Stimulated activated CD8-positive, alpha-beta memory T cell treated with anti-CD3 and anti-CD28 coated beads, Interleukin-4, amount 100 ng/mL, for 1 hour (primary cell): Measurements from ENCODE around the gene TMEM198.
A peak's percentile ranks its signal among the peaks of the same experiment; 100 is the strongest.

ENCODE experiments used
- DNase-seq, 2 donors: peaks; one replicate each; pipeline ENCODE4 v3.0.0-alpha.2; 2020; ENCODE audit warnings: low read depth in 2 of 2, low spot score in 1 of 2

Gene TMEM198

GRCh38 chr2:219508971-219509779 lies 34.7 kb upstream of the TMEM198 start:
- no peak for DNase-seq

- peak in 1 of 2 donors; percentile 10 for DNase-seq
Measured at GRCh38 chr2:219509780-219510511, 33.9 kb upstream of the TMEM198 start.

- DNase-seq: no peak
Measured at GRCh38 chr2:219510512-219511135, 33.2 kb upstream of the TMEM198 start.

- no peak for DNase-seq
Measured at GRCh38 chr2:219511547-219512325, 32.1 kb upstream of the TMEM198 start.

GRCh38 chr2:219512524-219513216 lies 31.2 kb upstream of the TMEM198 start:
- no peak for DNase-seq

- no peak for DNase-seq
Measured at GRCh38 chr2:219513787-219514186, 30.0 kb upstream of the TMEM198 start.

GRCh38 chr2:219514196-219514761 lies 29.5 kb upstream of the TMEM198 start, which contains the start of gene ASIC4:
Gene ASIC4 (plus strand): TSS chr2:219514482. CDS start chr2:219514725, 243 bp downstream.
- no peak for DNase-seq

GRCh38 chr2:219514836-219515235 lies 29.0 kb upstream of the TMEM198 start:
- DNase-seq: no peak

- no peak for DNase-seq
Measured at GRCh38 chr2:219515874-219516629, 27.8 kb upstream of the TMEM198 start.

- no peak for DNase-seq
Measured at GRCh38 chr2:219516888-219517287, 26.9 kb upstream of the TMEM198 start.

GRCh38 chr2:219517954-219518778 lies 25.7 kb upstream of the TMEM198 start:
- no peak for DNase-seq

GRCh38 chr2:219519526-219519916 lies 24.3 kb upstream of the TMEM198 start:
- DNase-seq: no peak

GRCh38 chr2:219520079-219520478 lies 23.7 kb upstream of the TMEM198 start:
- DNase-seq: no peak

GRCh38 chr2:219521066-219521880 lies 22.6 kb upstream of the TMEM198 start:
- DNase-seq: no peak

GRCh38 chr2:219522111-219523030 lies 21.5 kb upstream of the TMEM198 start:
- no peak for DNase-seq

GRCh38 chr2:219523031-219523671 lies 20.7 kb upstream of the TMEM198 start:
- no peak for DNase-seq
